ENCODE data around the gene IPCEF1. TPM values are rescaled to one million over a fixed set of nuclear protein-coding genes. Genes with fewer than 3 reads are reported as not detected.

IPCEF1 gene
- total and polyA plus RNA-seq, 7 donors = 0.03 to 0.46 (median 0.24) TPM

DNA sequence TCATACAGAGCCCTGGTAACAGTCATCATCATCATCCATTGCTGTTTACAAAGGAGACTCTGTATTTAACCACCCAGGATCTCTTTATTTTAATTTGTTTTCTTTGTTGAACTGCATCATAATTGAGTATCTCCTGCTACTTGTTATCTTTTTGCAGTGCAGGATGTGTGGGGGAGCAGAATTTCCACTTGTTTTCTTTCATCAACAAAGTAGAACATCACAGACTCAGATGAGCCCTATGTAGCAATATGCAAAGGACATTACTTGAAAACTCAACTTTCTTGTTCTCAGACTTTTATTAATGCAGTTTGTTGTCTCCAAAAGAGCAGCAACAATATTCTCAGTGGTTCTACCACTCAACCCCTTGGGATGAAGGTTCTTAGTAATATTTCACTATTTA, 38.7 kb upstream of the IPCEF1 start:
- TF ChIP-seq, protein P1, sequence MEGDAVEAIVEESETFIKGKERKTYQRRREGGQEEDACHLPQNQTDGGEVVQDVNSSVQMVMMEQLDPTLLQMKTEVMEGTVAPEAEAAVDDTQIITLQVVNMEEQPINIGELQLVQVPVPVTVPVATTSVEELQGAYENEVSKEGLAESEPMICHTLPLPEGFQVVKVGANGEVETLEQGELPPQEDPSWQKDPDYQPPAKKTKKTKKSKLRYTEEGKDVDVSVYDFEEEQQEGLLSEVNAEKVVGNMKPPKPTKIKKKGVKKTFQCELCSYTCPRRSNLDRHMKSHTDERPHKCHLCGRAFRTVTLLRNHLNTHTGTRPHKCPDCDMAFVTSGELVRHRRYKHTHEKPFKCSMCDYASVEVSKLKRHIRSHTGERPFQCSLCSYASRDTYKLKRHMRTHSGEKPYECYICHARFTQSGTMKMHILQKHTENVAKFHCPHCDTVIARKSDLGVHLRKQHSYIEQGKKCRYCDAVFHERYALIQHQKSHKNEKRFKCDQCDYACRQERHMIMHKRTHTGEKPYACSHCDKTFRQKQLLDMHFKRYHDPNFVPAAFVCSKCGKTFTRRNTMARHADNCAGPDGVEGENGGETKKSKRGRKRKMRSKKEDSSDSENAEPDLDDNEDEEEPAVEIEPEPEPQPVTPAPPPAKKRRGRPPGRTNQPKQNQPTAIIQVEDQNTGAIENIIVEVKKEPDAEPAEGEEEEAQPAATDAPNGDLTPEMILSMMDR (IDR thresholded peaks at IDR 0.05) = no peak
- H3K4me3 ChIP-seq = no peak overlapping the region
- H3K27ac ChIP-seq = no peak overlapping the region
- DNase-seq (no peak), ATAC-seq (no peak)
- H3K9me3 ChIP-seq = no peaks in the 10 kb centered on the region
- no peaks in the 10 kb centered on the region for H3K4me1 ChIP-seq
- H3K27me3 ChIP-seq (ENCODE audit: insufficient read depth in 3 of 3, low read length in 2 of 3) = no peaks in the 10 kb centered on the region
- intact Hi-C loops (cut with DNase I) = no loop called here
- peaks cover 0 to 3% of the 10 kb centered on the region in 2 donors for H3K36me3 ChIP-seq (ENCODE audit: insufficient read depth in 1 of 2, low read depth in 1 of 2)

DNA sequence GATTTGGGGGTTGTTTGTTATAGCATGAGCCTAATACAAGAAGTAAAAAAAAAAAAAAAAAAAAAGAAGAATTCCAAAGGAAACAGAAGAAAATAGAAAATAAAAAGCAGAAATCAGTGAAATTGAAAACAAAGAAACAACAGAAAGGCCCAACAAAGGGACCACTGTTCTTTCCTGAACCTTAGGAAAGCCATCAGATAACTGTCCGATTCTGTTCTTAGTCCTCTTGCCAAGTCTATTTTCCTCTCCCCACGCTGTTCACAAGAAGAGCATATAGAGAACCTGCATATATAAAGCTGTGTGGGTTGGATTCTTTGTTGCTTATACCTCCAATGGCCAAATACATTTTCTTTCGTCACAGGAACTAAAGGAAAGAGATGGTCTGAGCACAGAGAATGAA, 38.0 kb upstream of the IPCEF1 start:
- WGBS, 3 donors = 66 to 76% (median 75%) methylated on average over 3 of the region's 3 CpGs
- intact Hi-C loops (cut with DNase I) = no loop called here
- Histone ChIP-seq H3K36me3 (ENCODE audit: insufficient read depth in 1 of 2, low read depth in 1 of 2) (no peaks in the 10 kb centered on the region), H3K27me3 (ENCODE audit: insufficient read depth in 3 of 3, low read length in 2 of 3) (no peaks in the 10 kb centered on the region), H3K4me1 (no peaks in the 10 kb centered on the region), H3K9me3 (peaks cover 2% of the 10 kb centered on the region), H3K4me3 (no peak overlapping the region), H3K27ac (no peak overlapping the region)
- TF ChIP-seq, protein P1 (IDR thresholded peaks at IDR 0.05) = no peak
- DNase-seq (no peak), ATAC-seq (no peak)

DNA sequence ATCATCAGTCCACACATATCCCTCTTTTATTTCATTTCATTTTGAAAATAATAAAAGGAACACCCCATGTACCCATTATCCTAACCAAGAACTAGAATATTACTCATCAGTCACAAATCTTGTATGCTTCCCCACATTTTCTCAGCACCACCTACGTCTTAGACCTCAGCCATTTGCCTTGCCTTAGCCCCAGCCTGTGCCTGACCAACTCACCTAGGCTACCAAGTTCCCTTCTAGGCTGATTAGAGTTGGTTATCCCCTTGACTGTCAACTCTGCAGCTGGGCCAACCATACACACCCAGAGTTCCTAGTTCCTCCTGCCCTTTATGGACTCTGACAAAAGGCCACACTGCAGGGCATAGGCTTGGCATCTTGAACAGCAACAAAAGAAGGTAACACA, 33.4 kb upstream of the IPCEF1 start:
- TF ChIP-seq, protein P1 (IDR thresholded peaks at IDR 0.05) = no peak
- no peaks in the 10 kb centered on the region for H3K27me3 ChIP-seq (ENCODE audit: insufficient read depth in 3 of 3, low read length in 2 of 3)
- H3K4me3 ChIP-seq = no peak overlapping the region
- intact Hi-C loops (cut with DNase I) = no loop called here
- H3K9me3 ChIP-seq = peaks cover 13% of the 10 kb centered on the region
- H3K36me3 ChIP-seq (ENCODE audit: insufficient read depth in 1 of 2, low read depth in 1 of 2) = no peaks in the 10 kb centered on the region
- DNase-seq = no peak
- no peak for ATAC-seq
- no peaks in the 10 kb centered on the region for H3K4me1 ChIP-seq
- 88 to 89% (median 89%) methylated on average over 1 of the region's 1 CpG for WGBS, 3 donors
- no peak overlapping the region for H3K27ac ChIP-seq

DNA sequence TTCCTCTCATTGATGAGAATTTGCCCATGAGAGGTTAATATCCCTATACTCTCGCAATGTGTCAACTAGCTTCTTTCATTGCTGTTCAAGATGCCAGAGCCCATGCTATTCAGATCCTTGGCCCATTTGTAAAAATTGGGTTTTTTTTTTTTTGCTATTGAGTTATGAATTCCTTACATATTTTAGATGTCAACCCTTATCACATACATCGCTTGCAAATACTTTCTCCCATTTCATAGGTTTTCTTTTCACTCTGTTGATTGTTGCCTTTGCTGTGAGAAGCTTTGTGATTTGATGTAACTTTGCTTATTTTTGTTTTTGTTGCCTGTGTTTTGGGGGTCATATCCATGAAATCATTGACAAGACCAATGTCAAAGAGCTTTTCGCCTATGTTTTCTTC, 32.2 kb upstream of the IPCEF1 start:
- ATAC-seq (no peak), DNase-seq (no peak)
- no peaks in the 10 kb centered on the region for H3K27me3 ChIP-seq (ENCODE audit: insufficient read depth in 3 of 3, low read length in 2 of 3)
- intact Hi-C loops (cut with DNase I) = no loop called here
- H3K36me3 ChIP-seq (ENCODE audit: insufficient read depth in 1 of 2, low read depth in 1 of 2) = no peaks in the 10 kb centered on the region
- no peak overlapping the region for H3K27ac ChIP-seq
- WGBS, 3 donors = 94 to 98% (median 96%) methylated on average over 3 of the region's 3 CpGs
- TF ChIP-seq, protein P1 (IDR thresholded peaks at IDR 0.05) = no peak
- H3K9me3 ChIP-seq = peaks cover 13% of the 10 kb centered on the region
- no peaks in the 10 kb centered on the region for H3K4me1 ChIP-seq
- no peak overlapping the region for H3K4me3 ChIP-seq
